HG02759 (cell line): ENCODE data around the gene CFLAR.
"Not testable (repeated sequence)": the region's sequence is repeated elsewhere in the genome, so short reads cannot be mapped to it uniquely, and the experiment has no call there.

Experiments used
- ATAC-seq: cut with Tn5 transposase; IDR thresholded peaks from one replicate; pipeline ENCODE4 v1.9.1; 2021; ENCODE audit warnings: mild to moderate bottlenecking, moderate library complexity; ENCODE audit not compliant: unreplicated experiment

The CFLAR gene

DNA sequence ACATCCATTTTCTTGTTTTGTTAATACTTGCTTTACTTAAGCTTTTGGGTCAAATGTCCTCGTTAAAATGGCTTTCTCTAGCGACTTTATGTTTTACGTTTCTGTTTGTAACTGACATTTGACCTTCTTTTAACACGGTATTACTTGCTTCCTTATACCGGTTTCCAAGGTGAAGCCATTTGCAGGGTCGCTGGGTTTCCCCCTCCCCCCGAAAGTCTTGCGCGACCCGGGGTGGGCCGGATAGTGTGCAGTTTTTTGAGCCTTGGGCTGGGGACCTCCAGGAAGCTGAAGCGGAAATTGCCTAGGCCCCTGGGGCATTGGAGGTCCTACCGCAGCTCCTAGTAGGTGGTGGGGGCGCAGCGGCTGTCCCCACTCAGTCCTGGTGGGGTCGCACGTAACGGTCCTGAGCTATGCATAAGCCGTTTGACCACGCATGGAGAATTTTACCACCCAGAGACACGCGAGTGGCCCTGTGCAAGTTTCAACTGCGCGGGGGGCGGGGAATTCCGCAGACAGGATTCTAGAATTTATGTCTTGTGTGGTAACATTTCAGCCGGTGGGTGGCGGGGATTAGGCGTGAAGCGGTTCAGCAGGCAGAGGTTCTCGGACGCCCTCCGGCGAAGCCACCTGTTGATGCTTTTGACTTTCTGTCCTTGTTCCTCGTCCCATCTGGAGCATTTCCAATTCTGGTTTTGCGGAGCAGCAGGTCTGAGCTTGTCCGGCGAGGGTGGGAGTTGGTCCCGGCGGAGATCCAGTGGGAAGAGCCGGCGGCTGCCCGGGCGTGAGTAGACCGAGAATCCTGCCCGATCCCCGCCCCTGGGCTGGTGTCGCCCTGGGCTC is 2.4 kb downstream of the CFLAR start:
- peak; percentile 62 for ATAC-seq

DNA sequence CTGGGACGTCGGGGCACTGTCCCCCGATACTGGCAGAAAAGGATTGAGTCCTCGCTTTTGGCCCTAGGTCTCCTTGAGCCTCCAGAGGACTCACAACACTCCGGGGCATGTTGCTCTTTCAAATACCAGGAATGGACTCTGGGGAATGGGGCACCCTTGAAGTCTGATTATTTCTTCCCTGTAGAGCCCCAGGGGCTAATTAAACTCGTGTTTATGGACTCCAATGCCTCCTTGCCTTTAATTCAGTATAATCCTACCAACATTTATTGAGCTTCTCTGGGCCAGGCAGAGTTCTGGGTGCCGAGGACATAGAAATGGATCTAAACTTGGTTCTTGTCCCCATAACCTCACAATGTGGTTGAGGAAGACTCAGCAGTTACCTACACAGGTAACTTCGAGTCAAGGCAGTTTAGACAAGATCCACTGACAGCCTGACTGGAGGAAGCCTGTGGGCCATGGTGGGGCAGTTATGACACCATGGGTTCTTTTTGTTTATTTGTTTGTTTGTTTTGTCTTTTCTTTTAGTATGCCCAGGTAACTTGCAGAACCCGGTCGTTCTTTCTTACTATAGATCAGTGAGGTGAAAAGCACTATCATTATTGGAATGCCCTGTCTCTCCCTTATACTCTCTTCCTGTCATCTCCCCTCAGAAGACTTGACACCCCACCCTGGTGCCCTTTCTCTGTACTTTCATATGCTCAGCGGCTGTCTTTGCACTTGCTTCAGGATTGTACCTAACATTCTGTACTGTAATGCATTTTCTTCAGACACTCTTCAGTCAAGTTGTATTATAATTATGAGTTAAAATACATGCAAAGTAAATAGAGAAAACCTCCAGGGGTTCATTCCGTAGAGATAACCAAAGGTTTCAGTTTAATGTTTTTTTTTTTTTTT is 3.2 kb downstream of the CFLAR start:
- ATAC-seq = no peak

DNA sequence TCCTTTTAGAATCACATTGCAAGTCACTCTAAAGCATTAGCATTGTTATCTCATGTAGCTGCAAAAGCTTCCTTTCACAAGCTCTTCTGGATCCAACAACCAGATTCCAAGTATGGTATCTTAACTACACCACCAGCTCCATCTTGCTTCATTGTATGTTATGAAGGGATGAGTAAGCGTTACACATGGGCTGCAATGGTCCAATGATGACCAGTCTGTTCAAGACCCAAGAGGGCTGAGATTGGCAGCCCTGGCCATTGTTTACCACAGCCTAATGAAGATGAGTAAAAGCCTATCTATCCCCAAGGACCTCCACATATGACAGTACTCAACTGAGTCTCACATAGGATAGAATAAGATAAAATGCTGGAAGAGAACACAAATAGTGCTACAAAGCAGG is 6.3 kb downstream of the CFLAR start:
- ATAC-seq = no peak

DNA sequence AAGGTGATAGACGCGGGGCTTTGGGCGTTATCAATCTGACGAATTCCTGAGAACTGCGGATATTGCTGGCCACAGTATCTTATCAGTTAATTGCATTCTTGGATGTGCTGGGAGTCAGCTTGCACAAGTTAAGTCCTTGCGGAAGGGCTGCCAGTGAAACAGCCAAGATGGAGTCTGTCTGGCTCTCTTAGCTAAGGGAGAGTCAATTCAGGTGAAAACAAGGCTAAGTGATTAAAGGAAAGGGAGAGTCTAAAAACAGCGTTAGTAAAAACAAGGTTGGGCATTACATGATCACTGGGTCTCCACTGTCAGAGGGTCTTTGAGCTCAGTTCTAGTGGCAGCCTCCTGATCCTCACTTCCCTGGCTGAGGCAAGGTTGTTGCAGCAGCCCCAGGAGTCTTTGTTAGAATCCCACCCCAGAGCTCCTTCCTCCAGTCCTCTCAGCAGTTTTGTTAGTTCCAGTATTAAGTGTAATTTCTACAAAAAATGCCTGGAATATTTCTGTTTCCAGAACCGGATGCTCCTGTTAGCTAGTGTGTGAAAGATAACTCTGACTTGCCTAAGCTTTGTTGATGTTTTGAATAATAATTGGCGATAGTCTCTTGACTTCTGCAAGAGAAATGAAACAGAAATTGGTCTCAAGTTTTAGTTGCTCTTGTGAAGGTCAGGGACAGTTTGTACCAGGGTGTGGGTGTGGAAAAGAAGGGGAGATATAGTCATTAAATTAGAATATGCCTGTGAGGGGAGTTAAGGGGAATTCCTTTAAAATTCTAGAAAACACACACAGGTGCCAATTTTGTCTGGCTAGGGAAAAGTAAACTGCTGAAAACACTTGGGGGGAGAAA is 10.6 kb downstream of the CFLAR start:
- peak; percentile 20 for ATAC-seq

DNA sequence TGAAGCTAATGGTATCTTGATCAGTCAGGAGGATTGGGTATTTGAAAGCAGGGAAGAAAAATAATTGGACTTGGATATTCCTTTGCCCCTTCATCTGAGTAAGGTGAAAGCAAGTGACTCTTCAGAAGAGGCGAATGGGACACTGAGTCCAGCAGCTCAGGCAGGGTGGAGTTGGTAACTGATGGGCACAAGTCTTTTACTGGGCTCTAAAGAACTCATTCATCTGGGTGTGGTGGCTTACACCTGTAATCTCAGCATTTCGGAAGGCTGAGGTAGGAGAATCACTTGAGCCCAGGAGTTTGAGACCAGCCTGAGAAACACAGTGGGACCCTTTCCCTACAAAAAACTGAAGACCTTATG is 11.2 kb downstream of the CFLAR start:
- ATAC-seq = no peak

DNA sequence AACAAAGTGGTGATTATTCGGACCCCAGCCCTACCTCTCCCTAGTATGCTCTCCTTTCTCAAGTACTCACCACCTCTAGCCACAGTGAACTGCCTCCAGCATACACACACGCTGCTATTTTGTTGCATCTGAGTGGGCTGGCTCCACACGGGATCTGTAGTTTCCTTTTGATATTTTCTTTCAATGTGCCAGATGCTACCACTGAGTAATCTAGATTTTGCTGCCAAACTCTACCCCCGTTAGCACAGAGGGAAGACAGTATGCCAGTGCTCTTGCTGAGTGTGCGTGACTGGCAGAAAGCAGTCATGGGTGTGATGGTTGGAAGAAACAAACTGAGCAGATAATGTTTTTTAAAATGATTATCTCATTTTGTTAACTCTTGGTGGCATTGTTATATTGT is 11.6 kb downstream of the CFLAR start:
- ATAC-seq = no peak

DNA sequence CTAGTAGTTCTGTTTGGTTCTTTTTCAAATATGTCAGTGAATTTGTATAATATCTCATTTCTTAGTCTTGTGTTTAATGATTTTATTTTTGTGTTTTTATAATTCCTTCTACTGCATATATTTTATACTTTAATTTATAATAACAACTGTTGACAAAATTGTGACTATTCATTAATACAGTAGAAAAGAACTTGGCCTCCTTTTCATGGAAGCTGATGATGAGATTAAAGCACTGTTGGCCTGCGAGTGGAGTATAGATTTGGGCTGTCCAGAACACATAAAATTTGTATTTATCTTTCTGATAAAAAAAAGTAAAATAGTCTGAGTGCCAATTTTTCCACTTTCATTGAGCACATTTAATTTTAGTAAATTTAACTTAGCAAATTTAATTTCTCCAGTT is 12.1 kb downstream of the CFLAR start:
- no peak for ATAC-seq

DNA sequence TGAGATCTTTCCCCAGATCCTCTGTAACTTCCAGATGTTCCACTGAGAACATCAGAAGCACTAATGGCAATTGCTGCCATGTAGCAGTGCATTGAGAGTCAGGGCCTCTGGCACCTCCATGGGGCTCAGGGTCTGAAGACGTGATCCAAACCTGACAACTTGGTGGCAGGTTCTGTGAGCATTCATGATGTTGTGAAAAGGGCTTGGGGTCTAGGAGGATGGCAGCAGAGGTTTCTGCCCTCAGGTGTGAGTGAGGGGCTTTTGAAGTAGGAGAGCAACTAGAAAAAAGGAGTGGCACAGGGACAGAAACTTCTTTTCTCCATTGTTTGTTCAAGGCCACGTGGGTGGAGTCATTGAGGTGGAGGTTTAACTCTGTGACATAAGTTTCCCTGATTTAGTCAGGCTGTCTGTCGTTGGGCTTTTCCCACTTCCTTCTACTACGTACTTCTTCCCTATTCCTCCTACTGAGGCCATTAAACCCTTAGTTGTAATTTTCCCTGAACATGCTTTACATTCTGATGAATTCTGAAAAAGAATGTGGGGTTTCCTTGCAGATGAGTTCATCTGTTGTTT is 13.1 kb downstream of the CFLAR start:
- no peak for ATAC-seq

DNA sequence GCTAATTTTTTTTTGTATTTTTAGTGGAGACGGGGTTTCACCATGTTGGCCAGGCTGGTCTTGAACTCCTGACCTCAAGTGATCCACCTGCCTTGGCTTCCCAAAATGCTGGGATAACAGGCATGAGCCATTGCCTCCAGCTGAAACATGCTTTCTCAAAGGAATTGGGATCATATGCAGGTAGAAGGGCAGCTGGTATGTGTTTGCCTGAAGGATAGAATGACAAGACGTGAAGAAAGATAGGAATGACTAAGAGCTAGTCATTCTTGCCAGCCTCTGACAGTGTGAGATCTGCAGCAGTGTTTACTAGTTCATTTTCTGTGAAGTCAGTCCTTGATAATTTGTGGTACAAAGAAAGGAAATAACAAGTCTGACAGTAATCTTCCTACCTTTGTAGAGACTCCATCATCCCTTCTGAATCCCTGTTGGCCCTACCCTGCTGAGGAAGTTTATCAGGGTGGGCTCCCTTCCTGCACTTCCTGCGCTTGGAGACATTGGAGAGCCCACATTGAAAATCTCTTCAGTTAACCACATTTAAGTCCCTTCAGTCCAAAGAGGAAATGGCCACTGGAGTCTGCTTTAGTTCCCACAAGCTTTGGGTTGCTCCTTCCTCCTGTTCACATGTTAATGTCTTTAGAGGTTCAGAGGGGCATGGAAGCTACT is 14.7 kb downstream of the CFLAR start:
- peak; percentile 19 for ATAC-seq

DNA sequence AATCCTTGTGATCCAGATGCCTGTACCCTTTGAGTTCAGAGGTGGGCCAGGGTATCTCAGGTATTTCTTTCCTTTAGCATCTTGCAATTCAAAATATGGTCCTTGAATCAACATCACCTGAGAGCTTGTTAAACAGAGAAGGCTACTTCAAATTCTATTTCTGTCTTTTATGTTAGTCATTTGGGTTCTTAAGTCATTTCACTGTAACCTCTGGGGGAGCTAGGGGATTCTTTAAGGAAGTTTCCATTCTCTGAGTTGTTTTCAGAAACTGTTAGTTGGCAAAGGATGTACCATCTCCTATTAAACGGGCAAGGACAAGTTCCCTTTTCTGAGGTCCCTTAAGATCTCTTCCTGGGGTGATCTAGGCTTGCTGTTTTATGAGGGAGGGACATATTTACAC is 16.6 kb downstream of the CFLAR start:
- peak; percentile 39 for ATAC-seq

DNA sequence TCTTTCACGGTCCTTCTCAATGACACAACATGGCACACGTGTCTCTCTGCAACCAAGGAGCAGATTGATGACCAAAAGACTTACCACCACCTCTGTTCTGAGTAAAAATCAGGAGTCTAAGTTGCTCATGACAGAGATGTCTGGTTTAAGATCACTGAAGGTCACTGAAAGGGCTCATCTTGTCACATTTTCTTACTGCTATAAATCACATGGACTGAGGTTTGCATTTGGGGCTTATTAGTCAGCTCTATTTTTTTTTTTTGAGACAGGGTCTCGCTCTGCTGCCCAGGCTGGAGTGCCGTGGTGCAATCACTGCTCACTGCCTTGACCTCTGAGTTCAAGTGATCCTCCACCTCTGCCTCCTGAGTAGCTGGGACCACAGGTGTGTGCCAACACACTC is 19.4 kb downstream of the CFLAR start:
- peak; percentile 32 for ATAC-seq

DNA sequence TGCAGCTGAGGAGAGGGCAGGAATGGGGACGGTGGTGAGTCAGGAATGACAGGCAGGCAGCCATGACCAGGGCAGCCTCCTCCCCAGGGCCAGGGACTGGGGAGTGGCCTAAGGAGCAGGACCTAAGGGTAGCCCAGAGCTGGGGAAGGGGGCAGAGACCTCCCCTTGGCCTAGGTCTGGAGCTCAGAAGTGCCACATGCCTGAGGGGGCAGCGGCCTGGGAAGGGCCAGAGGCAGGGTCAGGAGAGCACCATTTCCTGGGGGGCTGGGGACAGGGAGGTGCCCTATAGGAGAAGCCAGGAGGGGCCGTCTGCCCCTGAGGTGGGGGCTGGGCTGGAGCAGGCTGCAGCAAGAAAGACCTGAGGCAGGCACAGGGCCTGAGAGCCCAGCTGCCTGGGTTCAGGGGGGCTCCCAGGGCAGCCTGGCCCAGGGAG is 20.9 kb downstream of the CFLAR start:
- no peak for ATAC-seq

DNA sequence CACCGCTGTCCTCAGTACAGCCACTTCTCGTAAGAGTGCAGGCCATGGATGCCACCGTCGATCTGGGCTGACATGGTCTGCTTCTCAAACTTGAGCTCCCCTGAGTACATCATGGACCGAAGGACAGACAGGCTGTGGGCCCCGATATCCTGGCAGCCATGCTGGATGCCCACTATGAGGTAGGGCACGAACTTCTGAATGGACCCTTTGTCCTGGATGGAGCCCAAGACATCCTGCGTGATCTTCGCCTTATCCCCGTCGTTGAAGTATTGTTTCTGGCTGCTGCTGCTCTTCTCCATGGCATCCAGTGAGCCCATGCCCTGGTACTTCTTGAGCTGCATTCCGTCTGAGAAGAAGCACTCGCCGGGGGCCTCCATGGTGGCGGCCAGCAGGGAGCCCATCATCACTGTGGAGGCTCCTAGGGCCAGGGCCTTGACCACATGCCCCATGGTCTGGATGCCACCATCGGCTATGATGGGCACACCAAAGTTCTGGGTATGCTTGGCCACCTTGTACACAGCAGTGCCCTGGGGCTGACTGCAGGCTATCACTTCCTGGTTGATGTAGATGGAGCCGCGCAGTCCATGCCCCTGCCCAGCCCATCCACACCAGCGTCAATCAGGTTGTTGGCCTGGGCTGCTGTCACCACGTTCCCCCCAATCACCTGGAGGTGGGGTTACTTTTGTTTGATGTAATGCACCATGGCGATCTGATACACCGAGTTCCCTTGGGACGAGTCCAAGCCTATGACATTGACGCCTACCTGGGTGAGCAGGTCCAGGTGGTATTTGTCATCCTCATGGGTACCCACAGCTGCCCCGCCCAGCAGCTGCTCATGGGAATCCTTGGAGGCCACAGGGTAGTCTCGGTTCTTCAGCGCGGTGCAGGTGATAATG is 21.8 kb downstream of the CFLAR start:
- no peak for ATAC-seq

DNA sequence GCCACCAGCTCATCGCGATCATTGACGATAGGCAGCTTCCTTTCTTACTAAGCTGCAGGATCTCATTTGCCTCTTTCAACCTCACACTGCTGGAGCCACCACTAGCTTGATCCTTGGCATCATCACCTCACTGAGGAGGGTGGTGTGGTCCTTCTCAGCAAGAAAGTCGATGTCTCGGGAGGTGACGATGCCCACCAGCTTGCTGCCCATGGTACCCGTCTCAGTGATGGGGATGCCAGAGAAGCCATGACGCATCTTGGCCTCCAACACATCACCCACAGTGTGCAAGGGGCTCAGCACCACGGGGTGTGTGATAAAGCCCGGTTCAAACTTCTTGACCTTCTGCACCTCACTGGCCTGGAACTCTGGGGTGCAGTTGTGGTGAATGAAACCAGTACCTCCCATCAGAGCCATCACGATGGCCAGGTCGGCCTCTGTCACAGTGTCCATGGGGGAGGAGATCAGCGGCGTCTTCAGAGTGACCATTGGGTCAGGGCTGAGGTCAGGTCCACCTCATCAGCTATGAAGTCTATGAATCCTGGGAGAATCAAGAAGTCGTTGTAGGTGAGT is 22.5 kb downstream of the CFLAR start:
- ATAC-seq = no peak

DNA sequence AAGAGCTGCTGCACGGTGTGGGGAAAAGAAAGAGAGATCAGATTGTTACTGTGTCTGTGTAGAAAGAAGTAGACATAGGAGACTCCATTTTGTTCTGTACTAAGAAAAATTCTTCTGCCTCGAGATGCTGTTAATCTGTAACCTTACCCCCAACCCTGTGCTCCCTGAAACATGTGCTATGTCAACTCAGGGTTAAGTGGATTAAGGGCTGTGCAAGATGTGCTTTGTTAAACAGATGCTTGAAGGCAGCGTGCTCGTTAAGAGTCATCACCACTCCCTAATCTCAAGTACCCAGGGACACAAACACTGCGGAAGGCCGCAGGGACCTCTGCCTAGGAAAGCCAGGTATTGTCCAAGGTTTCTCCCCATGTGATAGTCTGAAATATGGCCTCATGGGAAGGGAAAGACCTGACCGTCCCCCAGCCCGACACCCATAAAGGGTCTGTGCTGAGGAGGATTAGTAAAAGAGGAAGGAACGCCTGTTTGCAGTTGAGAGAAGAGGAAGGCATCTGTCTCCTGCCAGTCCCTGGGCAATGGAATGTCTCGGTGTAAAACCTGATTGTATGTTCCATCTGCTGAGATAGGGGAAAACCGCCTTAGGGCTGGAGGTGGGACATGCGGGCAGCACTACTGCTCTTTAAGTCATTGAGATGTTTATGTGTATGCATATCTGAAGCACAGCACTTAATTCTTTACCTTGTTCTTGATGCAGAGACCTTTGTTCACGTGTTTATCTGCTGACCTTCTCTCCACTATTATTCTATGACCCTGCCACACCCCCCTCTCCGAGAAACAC is 23.2 kb downstream of the CFLAR start:
- not testable (repeated sequence) for ATAC-seq

DNA sequence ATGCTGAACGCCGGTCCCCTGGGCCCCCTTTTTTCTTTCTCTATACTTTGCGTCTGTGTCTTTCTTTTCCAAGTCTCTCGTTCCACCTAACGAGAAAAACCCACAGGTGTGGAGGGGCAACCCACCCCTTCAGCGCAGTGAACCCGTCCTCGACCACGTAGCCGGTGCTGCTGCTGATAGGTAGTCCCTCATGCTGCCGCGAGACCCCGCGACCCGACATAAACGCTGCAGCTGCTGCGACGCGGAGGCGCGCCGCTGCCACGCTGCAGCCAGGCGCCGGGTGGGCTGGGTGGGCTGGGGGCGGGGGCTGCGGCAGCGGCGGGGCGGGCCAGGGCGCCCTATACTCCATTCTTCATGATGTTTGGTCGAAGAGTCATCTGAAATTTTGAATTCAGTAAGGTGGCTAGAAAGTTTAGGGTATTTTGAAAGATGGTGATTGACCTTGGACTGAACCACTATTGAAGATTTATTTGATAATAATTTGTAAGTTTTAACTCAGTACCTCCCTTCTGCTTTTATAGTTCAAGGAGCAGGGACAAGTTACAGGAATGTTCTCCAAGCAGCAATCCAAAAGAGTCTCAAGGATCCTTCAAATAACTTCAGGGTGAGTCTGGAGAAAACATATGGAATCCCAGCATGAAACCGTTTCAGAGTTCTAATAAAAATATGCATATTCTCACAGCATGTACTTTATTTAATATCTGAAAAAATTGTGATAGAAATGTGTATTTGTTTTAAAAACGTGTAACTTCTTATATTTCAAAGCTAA is 24.1 kb downstream of the CFLAR start:
- ATAC-seq = no peak
